NCI-H748 treated with DMSO at 0.1 percent for 48 hours (cell line): ENCODE results near the gene TRPV6.

Experiments used
- DNase-seq: peaks from one replicate; lab custom pipeline; 2025; lab: John Stamatoyannopoulos, UW

TRPV6 gene

DNA sequence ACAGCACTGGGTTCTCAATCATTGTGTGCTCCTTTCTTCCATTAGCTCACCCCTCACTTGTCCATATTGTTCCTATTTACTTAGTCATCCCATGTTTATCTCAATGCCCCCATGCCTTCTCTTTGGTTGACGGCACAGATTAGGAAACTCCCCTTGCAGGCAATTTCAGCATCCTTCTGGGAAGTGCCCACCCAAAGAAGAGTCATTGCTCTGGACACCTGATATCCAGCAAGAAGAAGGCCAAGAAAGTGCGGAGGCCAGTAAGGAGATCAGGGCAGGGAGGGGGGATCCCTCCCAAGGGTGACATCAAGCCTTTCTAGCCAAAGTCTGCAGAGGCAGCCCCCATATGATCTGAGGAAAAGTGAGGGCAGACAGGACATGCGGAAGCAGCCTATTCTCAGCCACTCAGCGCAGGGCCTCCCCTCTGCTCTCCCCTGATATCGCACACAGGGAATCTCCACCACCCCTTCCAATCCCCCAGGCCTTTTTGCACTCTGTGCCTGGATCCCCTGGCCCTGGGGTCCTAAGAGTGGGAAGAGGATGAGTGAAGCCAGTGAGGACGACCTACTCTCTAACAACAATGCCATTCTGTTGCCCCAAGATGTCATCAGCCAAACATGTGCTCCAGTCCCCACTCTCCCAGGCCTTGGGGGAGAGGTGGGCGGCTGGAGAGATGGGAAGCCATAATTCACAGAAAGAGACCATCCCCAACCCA, 1.8 kb downstream of the TRPV6 start:
- no peak for DNase-seq

DNA sequence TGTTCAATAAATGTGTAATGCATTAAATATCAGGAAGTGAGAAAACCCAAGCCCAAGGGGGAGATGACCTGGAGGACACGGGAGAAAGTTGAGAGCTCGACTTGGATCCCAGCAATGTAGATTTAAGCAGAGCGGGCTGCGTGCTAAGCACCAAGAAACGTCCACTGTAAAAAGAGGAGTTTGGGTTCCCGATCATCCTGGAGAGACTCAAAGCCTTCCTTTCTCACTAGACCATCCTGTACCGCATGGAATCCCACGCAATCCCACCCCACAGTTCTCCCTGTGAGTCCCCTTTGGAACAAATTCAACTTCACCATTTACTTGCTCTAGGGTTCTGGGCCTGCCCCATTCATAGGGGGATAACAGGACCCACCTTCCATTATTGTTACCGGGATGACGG, 2.4 kb downstream of the TRPV6 start:
- no peak for DNase-seq

DNA sequence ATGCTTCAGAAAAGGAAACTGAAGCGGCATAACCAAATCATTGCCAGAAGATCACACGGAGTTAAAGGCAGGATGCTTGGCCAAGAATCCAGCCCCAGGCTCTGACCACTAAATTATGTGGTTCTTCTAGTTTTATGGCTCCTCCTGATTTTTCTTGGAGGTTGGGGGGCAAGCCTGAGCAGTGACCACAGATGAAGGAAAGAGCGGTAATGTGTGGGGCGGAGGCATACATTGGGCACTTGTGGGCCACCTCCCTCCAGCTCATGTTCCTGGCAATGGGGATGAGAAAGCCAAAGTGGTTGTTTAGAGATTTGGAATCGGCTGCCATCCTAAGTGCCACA, 3.2 kb downstream of the TRPV6 start:
- DNase-seq: no peak

- DNase-seq: no peak
Measured at GRCh38 chr7:142881586-142882337, 3.8 kb downstream of the TRPV6 start.

GRCh38 chr7:142880876-142881505, 4.6 kb downstream of the TRPV6 start:
- DNase-seq: no peak

DNA sequence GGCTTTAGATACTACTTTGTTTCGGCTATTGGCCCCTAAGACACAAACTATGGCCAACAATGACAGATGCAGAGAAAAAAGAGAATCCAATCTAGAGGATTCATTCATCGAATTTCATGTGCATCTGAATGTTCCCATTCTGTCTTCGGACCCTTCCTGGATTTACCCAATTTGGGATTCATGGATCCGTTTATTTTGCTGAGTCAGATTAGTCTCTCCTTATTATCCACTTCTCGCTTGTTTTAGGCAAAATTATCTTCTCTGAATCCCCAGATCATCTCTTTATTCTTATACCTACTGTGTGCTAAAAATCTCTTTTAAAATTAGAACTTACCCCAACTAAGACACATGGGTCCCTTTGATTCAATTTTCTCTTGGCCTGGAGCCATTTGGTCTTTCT, 6.5 kb downstream of the TRPV6 start:
- no peak for DNase-seq

DNA sequence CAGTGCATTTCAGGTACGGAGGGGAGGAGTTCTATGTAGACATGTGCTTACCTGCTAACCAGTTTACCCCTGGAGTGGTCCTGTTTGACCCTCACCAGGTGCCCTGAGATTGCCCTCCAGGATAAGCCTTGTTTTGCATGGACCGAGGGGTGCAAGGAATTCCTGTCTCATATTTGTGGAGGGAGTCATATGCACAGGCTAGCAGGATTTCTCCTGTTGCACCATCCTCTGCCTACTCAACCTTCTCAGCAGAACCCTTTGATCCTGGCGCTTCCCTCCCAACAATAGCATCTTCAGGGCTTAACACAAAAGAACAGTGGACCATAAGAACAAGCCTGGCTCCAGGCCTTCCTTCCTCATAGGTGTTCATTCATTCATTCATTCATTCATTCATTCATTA, 7.2 kb downstream of the TRPV6 start:
- no peak for DNase-seq

DNA sequence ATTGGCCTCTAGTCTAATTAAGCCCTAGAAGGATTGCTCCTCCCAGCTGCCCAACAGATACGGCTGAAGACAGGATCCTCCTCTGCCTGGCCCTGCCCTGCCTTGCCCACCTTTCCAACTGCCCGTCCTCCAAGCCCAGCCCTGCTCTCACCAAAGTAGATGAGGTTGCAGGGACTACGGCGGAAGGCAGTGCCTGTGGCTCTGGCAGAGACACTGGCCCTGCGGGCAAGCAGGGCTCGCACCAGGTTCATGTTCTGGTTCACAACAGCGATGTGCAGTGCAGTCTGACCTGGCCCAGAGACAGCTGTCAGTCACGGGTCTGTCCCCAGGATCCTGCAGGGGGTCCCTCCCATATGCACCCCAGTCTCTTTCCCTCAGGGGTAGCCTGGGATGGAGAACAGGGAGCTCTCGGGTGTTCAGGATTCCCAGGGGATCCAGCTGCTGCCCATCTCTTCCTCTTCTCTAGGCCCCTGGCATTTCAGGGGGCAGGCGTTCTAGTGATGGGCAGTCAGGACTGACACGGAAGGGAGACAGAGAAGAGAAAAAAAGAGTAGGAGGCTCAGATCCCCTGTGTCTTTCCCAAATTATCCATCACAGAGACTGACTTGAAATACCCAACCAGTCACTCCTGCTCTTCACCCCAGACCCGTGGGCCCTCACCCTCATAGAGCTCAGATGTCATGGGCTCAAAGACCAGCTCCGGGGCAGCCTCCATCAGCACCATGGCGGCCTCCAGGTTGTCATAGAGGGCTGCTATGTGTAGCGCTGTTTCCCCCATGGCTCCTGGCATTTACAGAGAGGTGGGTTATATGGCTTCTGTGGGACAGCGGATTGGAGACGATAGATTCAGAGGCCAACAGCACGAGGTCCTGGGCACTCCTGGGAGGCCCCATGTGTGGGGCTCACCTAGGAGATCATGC, 8.3 kb downstream of the TRPV6 start:
- DNase-seq: no peak

DNA sequence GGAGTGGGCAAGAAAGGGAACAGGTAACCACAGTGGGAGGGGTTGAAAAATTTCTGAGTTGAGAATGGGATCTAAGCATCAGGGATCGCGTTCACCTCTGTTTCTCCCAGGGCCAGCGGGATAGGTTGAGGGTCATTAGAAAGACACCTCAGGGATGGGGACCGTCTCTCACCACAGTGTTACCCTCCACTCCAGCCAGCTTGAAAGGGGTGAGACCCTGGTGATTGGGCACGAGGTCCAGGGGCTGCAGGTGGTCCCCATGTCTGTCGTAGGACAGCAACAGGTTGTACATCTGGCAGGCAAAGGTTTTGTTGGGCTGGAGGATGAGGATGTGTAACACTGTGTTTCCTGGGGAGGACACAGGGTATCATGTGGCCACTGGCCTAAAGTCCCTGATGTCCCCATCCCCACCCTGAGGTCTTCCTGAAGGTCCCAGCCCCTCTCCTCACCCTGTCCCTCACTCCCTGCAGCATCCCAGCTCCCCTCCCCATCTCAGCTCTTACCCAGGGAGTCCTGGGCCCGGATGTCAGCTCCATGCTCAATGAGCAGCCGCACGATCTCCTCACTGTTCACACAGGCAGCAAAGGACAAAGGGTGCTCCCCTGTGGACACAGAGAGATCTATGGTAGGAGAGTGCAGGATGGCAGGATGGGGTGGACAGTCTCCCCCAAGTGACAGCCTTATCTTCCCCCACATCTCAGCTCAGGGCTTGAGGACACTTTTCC, 9.1 kb downstream of the TRPV6 start:
- no peak for DNase-seq

DNA sequence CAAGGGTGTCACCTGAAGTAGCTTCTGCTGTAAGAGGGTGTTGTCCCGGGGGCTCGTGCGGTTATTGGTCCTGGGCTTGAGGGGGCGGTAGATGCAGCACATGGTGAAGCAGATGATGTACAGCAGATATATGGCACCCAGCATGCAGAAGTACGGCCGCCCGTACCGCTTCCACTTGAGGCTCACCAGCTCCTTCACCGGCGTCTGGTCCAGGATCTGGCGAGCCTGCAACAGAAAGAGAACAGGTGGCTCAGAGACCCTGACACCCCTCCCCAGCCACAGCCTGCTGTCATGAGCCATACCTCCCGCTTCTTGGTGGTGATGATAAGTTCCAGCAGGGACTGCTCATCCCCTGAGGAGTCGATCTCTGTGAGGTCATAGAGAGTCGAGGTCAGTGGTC, 10.1 kb downstream of the TRPV6 start:
- DNase-seq: no peak

DNA sequence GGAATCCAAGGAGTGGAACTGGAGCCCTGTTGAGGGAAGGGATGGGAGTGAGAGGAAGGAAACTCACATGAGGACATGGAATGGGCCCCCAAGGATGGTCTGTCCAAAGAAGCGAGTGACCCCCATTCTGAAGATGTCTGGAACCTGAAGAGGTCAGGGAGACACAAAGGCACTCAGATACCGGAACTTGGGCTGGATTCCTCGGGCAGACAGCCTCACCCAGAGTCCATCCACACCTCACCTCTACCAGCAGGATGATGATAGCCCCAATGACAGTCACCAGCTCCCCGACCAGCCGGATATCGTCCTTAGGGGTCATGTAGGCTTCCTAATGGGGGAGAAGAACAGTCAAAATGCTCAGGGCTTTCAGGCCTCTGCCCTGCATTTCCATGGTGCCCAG, 10.7 kb downstream of the TRPV6 start:
- DNase-seq: no peak

DNA sequence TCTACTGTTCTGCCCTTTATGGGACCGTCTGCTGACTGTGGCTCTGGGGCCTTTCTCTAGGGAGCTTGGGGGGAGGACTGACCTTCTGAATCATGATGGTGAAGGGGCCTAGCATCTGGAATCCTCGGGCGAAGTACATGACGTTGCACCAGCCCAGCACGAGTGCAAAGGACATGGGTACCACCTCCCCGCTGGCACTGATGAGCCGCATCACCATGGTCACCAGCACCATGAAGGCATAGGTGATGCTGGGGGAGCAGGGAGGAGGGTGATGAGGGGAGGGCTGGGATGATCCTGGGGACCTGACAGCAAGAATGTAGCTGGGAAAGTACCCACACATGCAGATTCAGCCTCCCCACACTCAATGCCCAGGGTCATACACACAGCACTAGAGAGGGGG, 11.1 kb downstream of the TRPV6 start:
- no peak for DNase-seq

DNA sequence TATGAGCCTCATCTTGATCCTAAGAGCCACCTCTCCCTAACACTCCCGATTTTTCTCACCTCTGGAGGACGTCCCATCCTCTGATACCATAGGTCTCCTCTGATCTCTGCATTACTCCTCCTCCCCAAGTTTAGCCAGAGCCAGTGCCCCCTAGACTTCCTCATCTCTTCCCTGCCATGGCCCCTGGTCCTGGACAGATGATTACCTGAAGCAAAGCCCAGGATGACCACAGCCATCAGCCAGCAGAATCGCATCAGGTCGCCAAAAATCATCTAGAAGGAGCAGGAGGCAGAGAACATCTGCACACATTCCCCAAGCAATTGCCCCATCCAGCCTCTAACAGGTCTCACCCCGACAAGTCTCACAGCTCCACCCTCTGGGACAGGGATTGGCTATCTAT, 11.7 kb downstream of the TRPV6 start:
- no peak for DNase-seq

- no peak for DNase-seq
Measured at GRCh38 chr7:142873281-142873784, 12.2 kb downstream of the TRPV6 start.

GRCh38 chr7:142872106-142872675, 13.4 kb downstream of the TRPV6 start:
- no peak for DNase-seq

GRCh38 chr7:142871260-142872105, 14.1 kb downstream of the TRPV6 start:
- no peak for DNase-seq

DNA sequence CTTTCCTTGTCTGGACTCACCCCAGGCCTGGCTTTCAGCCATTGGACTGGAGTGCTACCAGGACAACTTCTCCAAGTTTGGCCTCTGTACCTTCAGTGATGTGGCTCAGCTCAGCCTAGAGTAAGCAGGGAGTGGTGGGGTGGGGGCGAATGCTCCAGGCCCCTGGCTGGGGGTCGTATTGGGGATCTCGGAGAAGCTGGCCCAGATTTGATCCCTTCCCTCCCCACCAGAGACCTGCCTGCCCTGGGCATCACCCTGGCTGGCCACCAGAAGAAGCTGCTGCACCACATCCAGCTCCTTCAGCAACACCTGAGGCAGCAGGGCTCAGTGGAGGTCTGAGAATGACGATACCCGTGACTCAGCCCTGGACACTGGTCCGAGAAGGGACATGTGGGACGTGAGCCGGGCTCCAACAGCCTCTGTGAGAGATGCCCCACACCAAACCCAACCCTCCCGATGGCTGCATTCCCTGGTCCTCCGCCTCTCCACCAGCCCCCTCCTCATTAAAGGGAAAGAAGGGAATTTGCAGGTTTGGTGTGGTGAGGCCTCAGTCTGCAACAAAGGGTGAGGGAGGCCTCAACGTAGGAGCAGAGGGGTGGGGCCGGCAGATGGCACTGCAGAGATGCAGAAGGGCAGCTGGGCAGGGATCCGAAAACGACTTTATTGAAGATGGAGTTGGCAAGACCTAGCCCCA, 14.8 kb downstream of the TRPV6 start:
- no peak for DNase-seq

DNA sequence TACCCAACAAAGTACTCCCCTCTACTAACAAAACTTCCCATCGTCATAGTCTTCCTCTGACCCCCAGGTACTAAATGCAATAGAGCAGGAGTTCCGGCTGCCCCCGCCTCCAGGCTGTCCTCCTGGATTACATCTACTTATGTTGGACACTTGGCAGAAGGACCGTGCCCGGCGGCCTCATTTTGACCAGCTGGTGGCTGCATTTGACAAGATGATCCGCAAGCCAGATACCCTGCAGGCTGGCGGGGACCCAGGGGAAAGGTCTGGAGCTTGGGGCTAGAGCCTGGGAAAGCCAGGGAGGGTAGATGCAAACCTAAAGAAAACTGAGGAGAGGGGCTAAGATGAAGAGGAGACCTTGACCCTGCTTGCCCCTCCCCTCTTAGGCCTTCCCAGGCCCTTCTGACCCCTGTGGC, 15.4 kb downstream of the TRPV6 start:
- DNase-seq: no peak

GRCh38 chr7:142869434-142869833, 16.1 kb downstream of the TRPV6 start:
- DNase-seq: no peak
